H9 (cell line): ENCODE data around the gene MORN3. TPM values are rescaled to one million over a fixed set of nuclear protein-coding genes. Genes with fewer than 3 reads are reported as not detected.

Source experiments
- DNase-seq: peaks from one replicate; pipeline ENCODE4 v3.0.0-alpha.2; 2017
- H2AFZ ChIP-seq: one replicate; pipeline ENCODE4 v1.6.1; 2013; ENCODE audit warnings: mild to moderate bottlenecking, low read length, control low read depth, moderate library complexity
- H2AK5ac ChIP-seq: 2 replicates; pipeline ENCODE4 v1.6.1; 2013; ENCODE audit warnings: low read length, control low read depth, mixed read lengths; ENCODE audit not compliant: insufficient read length
- H2BK120ac ChIP-seq: one replicate; pipeline ENCODE4 v1.6.1; 2013; ENCODE audit warnings: low read depth, mild to moderate bottlenecking, low read length, control low read depth, inconsistent platforms; ENCODE audit not compliant: poor library complexity, severe bottlenecking
- H2BK12ac ChIP-seq: 2 replicates; pipeline ENCODE4 v1.6.1; 2013; ENCODE audit warnings: low read length, control low read depth, mixed read lengths, low read depth; ENCODE audit not compliant: insufficient read length
- H2BK15ac ChIP-seq: 2 replicates; pipeline ENCODE4 v1.6.1; 2013; ENCODE audit warnings: low read depth, low read length, control low read depth
- H2BK20ac ChIP-seq: one replicate; pipeline ENCODE4 v1.6.1; 2013; ENCODE audit warnings: low read depth, mild to moderate bottlenecking, low read length, control low read depth, inconsistent platforms; ENCODE audit not compliant: poor library complexity, severe bottlenecking
- H2BK5ac ChIP-seq: 2 replicates; pipeline ENCODE4 v1.6.1; 2013; ENCODE audit warnings: low read length, control low read depth, mixed read lengths; ENCODE audit not compliant: insufficient read length
- H3K14ac ChIP-seq: 2 replicates; pipeline ENCODE4 v1.6.1; 2013; ENCODE audit warnings: low read length, control low read depth; ENCODE audit not compliant: insufficient read depth
- H3K18ac ChIP-seq: 2 replicates; pipeline ENCODE4 v1.6.1; 2013; ENCODE audit warnings: low read depth, mild to moderate bottlenecking, mixed read lengths, low read length, control low read depth; ENCODE audit not compliant: insufficient read length
- H3K23ac ChIP-seq: 2 replicates; pipeline ENCODE4 v1.6.1; 2013; ENCODE audit warnings: low read length, control low read depth, mixed read lengths, low read depth; ENCODE audit not compliant: insufficient read length
- H3K23me2 ChIP-seq: 2 replicates; pipeline ENCODE4 v1.6.1; 2013; ENCODE audit warnings: low read depth, mild to moderate bottlenecking, mixed read lengths, low read length, control low read depth; ENCODE audit not compliant: insufficient read length, poor library complexity, severe bottlenecking
- H3K27ac ChIP-seq: 2 replicates; pipeline ENCODE4 v1.5.1; 2013; ENCODE audit warnings: low read length, control low read depth, mixed read lengths, low read depth; ENCODE audit not compliant: insufficient read length
- H3K27me3 ChIP-seq: 2 replicates; pipeline ENCODE4 v1.6.1; 2013; ENCODE audit warnings: low read length, control low read depth, inconsistent platforms; ENCODE audit not compliant: insufficient read depth
- H3K4ac ChIP-seq: 2 replicates; pipeline ENCODE4 v1.6.1; 2013; ENCODE audit warnings: low read depth, mild to moderate bottlenecking, control low read depth, inconsistent platforms, low read length, moderate library complexity
- H3K4me1 ChIP-seq: 2 replicates; pipeline ENCODE4 v1.6.1; 2013; ENCODE audit warnings: low read length, control low read depth, inconsistent platforms; ENCODE audit not compliant: insufficient read depth
- H3K4me2 ChIP-seq: 2 replicates; pipeline ENCODE4 v1.6.1; 2013; ENCODE audit warnings: low read length, control low read depth, mixed read lengths; ENCODE audit not compliant: insufficient read length, insufficient read depth
- H3K56ac ChIP-seq: 2 replicates; pipeline ENCODE4 v1.6.1; 2013; ENCODE audit warnings: low read depth, mild to moderate bottlenecking, mixed read lengths, low read length, control low read depth; ENCODE audit not compliant: insufficient read length
- H3K79me1 ChIP-seq: 2 replicates; pipeline ENCODE4 v1.6.1; 2013; ENCODE audit warnings: low read depth, mild to moderate bottlenecking, moderate library complexity, low read length, control low read depth, inconsistent platforms; ENCODE audit not compliant: insufficient read depth, poor library complexity, severe bottlenecking
- H3K79me2 ChIP-seq: 2 replicates; pipeline ENCODE4 v1.6.1; 2013; ENCODE audit warnings: low read length, control low read depth, inconsistent platforms; ENCODE audit not compliant: insufficient read depth
- H3K9ac ChIP-seq: 2 replicates; pipeline ENCODE4 v1.6.1; 2013; ENCODE audit warnings: low read length, control low read depth, mixed read lengths; ENCODE audit not compliant: insufficient read length; ENCODE audit errors: extremely low read depth
- H3K9me3 ChIP-seq: one replicate; pipeline ENCODE4 v1.6.1; 2013; ENCODE audit warnings: low read depth, low read length, inconsistent platforms; ENCODE audit not compliant: control insufficient read depth
- H3T11ph ChIP-seq: one replicate; pipeline ENCODE4 v1.6.1; 2013; ENCODE audit warnings: mild to moderate bottlenecking, low read length, control low read depth, inconsistent platforms
- H4K20me1 ChIP-seq: one replicate; pipeline ENCODE4 v1.6.1; 2013; ENCODE audit not compliant: control insufficient read depth, insufficient read length, insufficient read depth
- H4K5ac ChIP-seq: 2 replicates; pipeline ENCODE4 v1.6.1; 2013; ENCODE audit warnings: low read depth, mild to moderate bottlenecking, mixed read lengths, low read length, control low read depth; ENCODE audit not compliant: insufficient read length
- H4K8ac ChIP-seq: replicated peaks from 2 replicates; pipeline ENCODE4 v1.6.1; 2013; ENCODE audit warnings: low read length, control low read depth, mixed read lengths, low read depth; ENCODE audit not compliant: insufficient read length
- H4K91ac ChIP-seq: 2 replicates; pipeline ENCODE4 v1.6.1; 2013; ENCODE audit warnings: low read depth, mild to moderate bottlenecking, moderate library complexity, mixed read lengths, low read length, control low read depth; ENCODE audit not compliant: insufficient read length
- H3K27ac Mint-ChIP-seq, 3 experiments: 2 replicates in 2 of 3; 3 replicates in 1 of 3; pipeline ENCODE4 v1.8.0; 2020 to 2021; ENCODE audit warnings: mixed read lengths in 3 of 3, mild to moderate bottlenecking in 1 of 3, moderate library complexity in 1 of 3
- H3K27me3 Mint-ChIP-seq: 2 replicates; pipeline ENCODE4 v1.8.0; 2021; ENCODE audit warnings: low read depth, mild to moderate bottlenecking, moderate library complexity, mixed read lengths
- H3K36me3 Mint-ChIP-seq, 3 experiments: 2 replicates in 2 of 3; 3 replicates in 1 of 3; pipeline ENCODE4 v1.8.0; 2020 to 2021; ENCODE audit warnings: low read depth in 3 of 3, mixed read lengths in 3 of 3; ENCODE audit not compliant: insufficient read depth in 1 of 3
- H3K4me1 Mint-ChIP-seq, 2 experiments: 2 replicates each; pipeline ENCODE4 v1.8.0; 2020; ENCODE audit warnings: mixed read lengths in 2 of 2
- H3K4me3 Mint-ChIP-seq, 2 experiments: 2 replicates in 1 of 2; 3 replicates in 1 of 2; pipeline ENCODE4 v1.8.0; 2020 to 2021; ENCODE audit warnings: mild to moderate bottlenecking in 2 of 2, mixed read lengths in 2 of 2, moderate library complexity in 1 of 2
- H3K9me3 Mint-ChIP-seq, 2 experiments: 2 replicates in 1 of 2; 3 replicates in 1 of 2; pipeline ENCODE4 v1.8.0; 2020; ENCODE audit warnings: mild to moderate bottlenecking in 2 of 2, mixed read lengths in 2 of 2, moderate library complexity in 1 of 2
- CTCF ChIP-seq: fragments of 200-600 bp; sonication (generic); conservative IDR thresholded peaks from 3 replicates; pipeline ENCODE4 v1.8.0; 2021; ENCODE audit warnings: antibody characterized with exemption, mild to moderate bottlenecking
- WGBS: extraction: QIAGEN DNeasy Blood & Tissue Kit; methylation state at CpG from one replicate; pipeline ENCODE4 v1.1.7; 2013; ENCODE audit warnings: missing lambda C conversion rate, low lambda C conversion rate, mixed read lengths; ENCODE audit not compliant: insufficient read length; ENCODE audit errors: extremely low coverage; 5-methylcytosine and 5-hydroxymethylcytosine counted together
- total RNA-seq: library from RNA; stranded (reverse); gene quantifications from 2 replicates; pipeline ENCODE4 v1.2.1, GENCODE V29; 2021

The MORN3 gene
- total RNA-seq, 1 experiment from 2014 or later = 0.37 TPM

GRCh38 chr12:121626087-121626852 is 43.2 kb downstream of the MORN3 start, which contains the start of gene ORAI1:
TSS of gene ORAI1 (plus strand) at chr12:121626530.
- Mint-ChIP-seq H3K36me3 (peaks cover 2 to 12% (median 9%) of the 10 kb centered on the region in 3 experiments; a peak in 6 of 7 replicates), H3K27me3 (no peaks in the 10 kb centered on the region), H3K4me3 (peak within 1 kb of the TSS; percentile 83 to 91), H3K9me3 (no peaks in the 10 kb centered on the region), H3K27ac (peak within 1 kb of the TSS; percentile 35 to 96 (median 66); a peak in 5 of 7 replicates), H3K4me1 (peaks cover 30 to 50% of the 10 kb centered on the region in 2 experiments)
- H4K5ac ChIP-seq = no peak within 1 kb of the TSS
- no peak within 1 kb of the TSS for H2AK5ac ChIP-seq
- H3K4me2 ChIP-seq = peak within 1 kb of the TSS; percentile 72
- no peak within 1 kb of the TSS for H2BK5ac ChIP-seq
- H2BK15ac ChIP-seq = no peak within 1 kb of the TSS
- peak within 1 kb of the TSS; percentile 62 for H3K18ac ChIP-seq
- no peak within 1 kb of the TSS for H4K91ac ChIP-seq
- H3T11ph ChIP-seq = no peak within 1 kb of the TSS
- H4K20me1 ChIP-seq = no peaks in the 10 kb centered on the region
- H3K4me1 ChIP-seq = peaks cover 16% of the 10 kb centered on the region; the same call in 1 of the 2 replicates
- H2BK120ac ChIP-seq = no peak within 1 kb of the TSS
- H3K27ac ChIP-seq = no peak within 1 kb of the TSS
- peak; percentile 97 for DNase-seq
- H3K23ac ChIP-seq = no peak within 1 kb of the TSS
- no peak; the same call in 2 of the 3 replicates for TF ChIP-seq CTCF
- WGBS = no CpG with 5 or more reads among the region's 92 CpGs
- H3K79me2 ChIP-seq = peaks cover 14% of the 10 kb centered on the region; the same call in 1 of the 2 replicates
- H4K8ac ChIP-seq = no peak within 1 kb of the TSS
- peak within 1 kb of the TSS; percentile 60 for H3K14ac ChIP-seq
- H3K9me3 ChIP-seq = no peaks in the 10 kb centered on the region
- H3K4ac ChIP-seq = no peak within 1 kb of the TSS
- H2BK12ac ChIP-seq = no peak within 1 kb of the TSS
- H3K9ac ChIP-seq = peak within 1 kb of the TSS; percentile 57
- no peak within 1 kb of the TSS for H2BK20ac ChIP-seq
- peaks cover 7% of the 10 kb centered on the region for H3K79me1 ChIP-seq
- H2AFZ ChIP-seq = no peak within 1 kb of the TSS
- no peaks in the 10 kb centered on the region for H3K27me3 ChIP-seq
- H3K23me2 ChIP-seq = peaks cover 19% of the 10 kb centered on the region
- no peak within 1 kb of the TSS for H3K56ac ChIP-seq
